Measurements from ENCODE around the gene ODC1.

DNA sequence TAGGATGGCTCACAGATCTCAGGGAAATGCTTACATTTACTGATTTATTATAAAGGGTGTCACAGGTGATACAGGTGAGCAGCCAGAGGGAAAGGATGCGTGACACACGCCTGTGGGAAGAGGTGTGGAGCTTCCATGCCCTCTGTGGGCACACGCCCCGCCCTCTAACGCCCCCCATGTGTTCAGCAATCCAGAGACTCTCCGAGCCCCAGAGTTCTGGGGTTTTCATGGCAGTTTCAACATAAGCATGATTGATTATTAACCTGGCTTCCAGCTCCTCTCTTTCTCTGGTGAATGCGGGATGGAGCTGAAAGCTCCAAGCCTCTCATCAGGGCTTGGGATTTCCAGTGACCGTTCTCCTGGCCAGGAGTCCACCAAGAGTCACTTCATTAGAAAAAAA is 34.3 kb upstream of the ODC1 start:
- TF ChIP-seq EGR1 (IDR thresholded peaks at IDR 0.05) (no peak), TAF1 (IDR thresholded peaks at IDR 0.05; ENCODE audit: low read depth) (no peak), CEBPB (IDR thresholded peaks at IDR 0.05) (no peak), RAD21 (IDR thresholded peaks at IDR 0.05; ENCODE audit: low read depth) (no peak), YY1 (IDR thresholded peaks at IDR 0.05; ENCODE audit: low read depth) (no peak), EP300 (IDR thresholded peaks at IDR 0.05; ENCODE audit: borderline replicate concordance) (no peak), TEAD4 (IDR thresholded peaks at IDR 0.05) (no peak), TCF12 (IDR thresholded peaks at IDR 0.05; ENCODE audit: low read depth) (no peak), REST (IDR thresholded peaks at IDR 0.05; ENCODE audit: low read depth) (no peak), FOXM1 (IDR thresholded peaks at IDR 0.05; ENCODE audit: borderline replicate concordance, low read depth) (no peak)

Data from Ishikawa (cell line).